Smooth muscle cell (in vitro differentiated cells): ENCODE measurements around the gene HLA-A. TPM values are rescaled to one million over a fixed set of nuclear protein-coding genes. Genes with fewer than 3 reads are reported as not detected.
"Not testable (repeated sequence)": the region's sequence is repeated elsewhere in the genome, so short reads cannot be mapped to it uniquely, and the experiment has no call there.

Experiments
- DNase-seq: peaks from one replicate; lab custom pipeline; 2025; ENCODE audit not compliant: unreplicated experiment; lab: John Stamatoyannopoulos, UW
- H2AFZ ChIP-seq: fragments of 200-600 bp; sonication (generic); 2 replicates; pipeline ENCODE4 v1.6.0; 2016; ENCODE audit warnings: antibody characterized with exemption, low read depth, mild to moderate bottlenecking
- H3F3A ChIP-seq: fragments of 200-600 bp; sonication (generic); 2 replicates; pipeline ENCODE4 v1.6.0; 2017; ENCODE audit warnings: antibody characterized with exemption, low read depth
- H3K27ac ChIP-seq: fragments of 200-600 bp; sonication (generic); 2 replicates; pipeline ENCODE4 v1.5.1; 2016; ENCODE audit warnings: low read depth, mild to moderate bottlenecking
- H3K27me3 ChIP-seq: fragments of 200-600 bp; sonication (generic); 2 replicates; pipeline ENCODE4 v1.6.1; 2016; ENCODE audit warnings: low read depth, mild to moderate bottlenecking
- H3K36me3 ChIP-seq: fragments of 200-600 bp; sonication (generic); 2 replicates; pipeline ENCODE4 v1.5.1; 2016; ENCODE audit warnings: low read depth
- H3K4me1 ChIP-seq: fragments of 200-600 bp; sonication (generic); 2 replicates; pipeline ENCODE4 v1.5.1; 2016; ENCODE audit warnings: low read depth
- H3K4me2 ChIP-seq: fragments of 200-600 bp; sonication (generic); 2 replicates; pipeline ENCODE4 v1.6.0; 2016; ENCODE audit warnings: mild to moderate bottlenecking
- H3K4me3 ChIP-seq: fragments of 200-600 bp; sonication (generic); 2 replicates; pipeline ENCODE4 v1.5.1; 2016; ENCODE audit warnings: mild to moderate bottlenecking
- H3K79me2 ChIP-seq: fragments of 200-600 bp; sonication (generic); 2 replicates; pipeline ENCODE4 v1.6.0; 2016; ENCODE audit warnings: low read depth, mild to moderate bottlenecking
- H3K9ac ChIP-seq: fragments of 200-600 bp; sonication (generic); 2 replicates; pipeline ENCODE4 v1.6.0; 2016; ENCODE audit warnings: low read depth
- H3K9me3 ChIP-seq: fragments of 200-600 bp; sonication (generic); replicated peaks from 2 replicates; pipeline ENCODE4 v1.5.1; 2016; ENCODE audit warnings: low read depth
- H4K20me1 ChIP-seq: fragments of 200-600 bp; sonication (generic); 2 replicates; pipeline ENCODE4 v1.6.0; 2016; ENCODE audit warnings: low read depth
- CTCF ChIP-seq: fragments of 200-600 bp; sonication (generic); IDR thresholded peaks from 2 replicates; pipeline ENCODE4 v1.5.1; 2017; ENCODE audit warnings: borderline replicate concordance, mild to moderate bottlenecking, antibody characterized with exemption; ENCODE audit not compliant: insufficient read depth, poor library complexity, severe bottlenecking
- WGBS: methylation state at CpG from one replicate; pipeline ENCODE4 v1.1.7; 2016; ENCODE audit warnings: low lambda C conversion rate; 5-methylcytosine and 5-hydroxymethylcytosine counted together
- polyA plus RNA-seq: library from polyadenylated mRNA; unstranded; fragments of >200 nt; fragmentation: Nextera tagmentation; extraction: Ambion mirVana; gene quantifications from 2 replicates; pipeline ENCODE4 v1.2.1, GENCODE V29; 2016
- total RNA-seq: library from RNA; depleted of rRNA; stranded (reverse); fragments of >200 nt; gene quantifications from 2 replicates; pipeline ENCODE4 v1.2.3, GENCODE V29; 2014

HLA-A gene
- total and polyA plus RNA-seq, 2 experiments from 2014 or later, result 287 to 558 TPM

DNA sequence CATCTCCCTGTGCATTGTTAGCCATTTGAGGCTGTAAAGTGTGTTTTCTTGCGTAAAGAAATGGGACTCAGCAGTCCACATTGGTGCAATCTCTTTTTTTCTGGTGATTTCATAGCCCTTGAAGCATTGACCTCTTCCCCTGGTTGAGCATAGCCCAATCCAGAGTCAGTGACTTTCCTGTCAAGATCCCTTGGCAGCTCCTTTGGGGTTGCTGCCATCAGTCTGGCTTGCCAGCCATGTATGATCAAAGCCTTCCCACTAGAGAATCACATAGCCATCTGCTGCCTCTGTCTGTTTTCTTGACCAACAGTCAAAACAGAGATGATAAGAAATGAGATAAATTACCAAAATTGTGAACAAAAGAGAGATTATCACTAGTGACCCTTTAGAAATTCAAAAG, 19.6 kb downstream of the HLA-A start:
- Histone ChIP-seq H3K4me3 (no peak overlapping the region), H3K4me1 (peaks cover 28% of the 10 kb centered on the region), H3F3A (peaks cover 16% of the 10 kb centered on the region), H3K36me3 (no peaks in the 10 kb centered on the region), H4K20me1 (no peaks in the 10 kb centered on the region), H2AFZ (no peak overlapping the region), H3K4me2 (no peak overlapping the region), H3K9me3 (no peaks in the 10 kb centered on the region), H3K27me3 (no peaks in the 10 kb centered on the region), H3K27ac (no peak overlapping the region), H3K9ac (no peak overlapping the region), H3K79me2 (no peaks in the 10 kb centered on the region)
- DNase-seq, result no peak
- TF ChIP-seq CTCF, result no peak
- 100% methylated on average over 1 of the region's 1 CpG for WGBS

GRCh38 chr6:29963697-29964096, 21.4 kb downstream of the HLA-A start:
- H3K4me3 ChIP-seq, H4K20me1 ChIP-seq, DNase-seq, H3K36me3 ChIP-seq, H3K9me3 ChIP-seq, H3K79me2 ChIP-seq, H3K4me2 ChIP-seq, H3K9ac ChIP-seq, H3K27ac ChIP-seq, H3K27me3 ChIP-seq, H2AFZ ChIP-seq: not testable (repeated sequence)
- Histone ChIP-seq H3K4me1 (peaks cover 36% of the 10 kb centered on the region), H3F3A (peaks cover 16% of the 10 kb centered on the region)
- WGBS, result 93% methylated on average over 2 of the region's 2 CpGs

- no peaks in the 10 kb centered on the region for H3K79me2 ChIP-seq
- H4K20me1 ChIP-seq, result no peaks in the 10 kb centered on the region
- H3K4me1 ChIP-seq, result peaks cover 36% of the 10 kb centered on the region
- H2AFZ ChIP-seq, result peak overlapping the region; percentile 41
- no peak for TF ChIP-seq CTCF
- peak overlapping the region; percentile 82 for H3K27ac ChIP-seq
- no peaks in the 10 kb centered on the region for H3K36me3 ChIP-seq
- peaks cover 16% of the 10 kb centered on the region for H3F3A ChIP-seq
- WGBS, result 4% methylated on average over 3 of the region's 3 CpGs
- no peak for DNase-seq
- no peaks in the 10 kb centered on the region for H3K27me3 ChIP-seq
- peak overlapping the region; percentile 32 for H3K4me3 ChIP-seq
- H3K9me3 ChIP-seq, result no peaks in the 10 kb centered on the region
- H3K4me2 ChIP-seq, result peak overlapping the region; percentile 85
- peak overlapping the region; percentile 12 for H3K9ac ChIP-seq
Measured at GRCh38 chr6:29964518-29964886, 22.2 kb downstream of the HLA-A start.

DNA sequence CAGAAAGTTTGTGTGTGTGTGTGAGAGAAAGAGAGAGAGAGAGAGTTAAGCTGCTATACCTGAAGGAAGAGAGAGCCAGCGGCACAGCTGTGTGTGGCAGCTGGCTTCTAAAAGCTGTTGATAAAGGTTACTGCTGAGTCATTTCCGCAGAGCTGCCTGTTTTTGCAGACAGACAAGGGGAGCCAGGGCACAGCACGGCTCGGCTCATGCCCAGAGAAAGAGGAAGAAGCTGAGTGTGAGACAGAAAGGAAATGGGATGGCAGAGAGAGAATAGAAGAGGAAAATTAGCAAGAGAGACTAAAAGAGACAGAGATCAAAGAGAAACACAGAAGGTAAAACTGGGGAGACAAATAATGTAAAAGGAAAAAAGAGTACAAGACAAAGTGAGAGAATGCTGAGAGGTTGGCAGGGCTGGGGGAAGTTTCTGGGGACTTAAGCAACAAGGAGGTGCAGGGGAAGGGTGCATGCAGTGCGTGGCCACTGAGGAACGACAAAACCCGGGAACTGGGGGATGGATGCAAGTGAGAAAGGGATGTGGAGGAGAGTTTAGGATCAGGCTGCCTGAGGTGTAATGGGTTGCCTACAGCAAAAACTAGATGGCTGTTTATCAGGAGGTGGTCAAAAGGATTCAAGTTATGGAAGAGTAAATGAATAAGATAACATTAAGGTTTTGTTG, 22.7 kb downstream of the HLA-A start:
- 3% methylated on average over 7 of the region's 7 CpGs for WGBS
- peak overlapping the region; percentile 32 for H3K4me3 ChIP-seq
- H3K79me2 ChIP-seq, result no peaks in the 10 kb centered on the region
- H3K27ac ChIP-seq, result peak overlapping the region; percentile 82
- peak overlapping the region; percentile 85 for H3K4me2 ChIP-seq
- peaks cover 36% of the 10 kb centered on the region for H3K4me1 ChIP-seq
- no peaks in the 10 kb centered on the region for H3K27me3 ChIP-seq
- H4K20me1 ChIP-seq, result no peaks in the 10 kb centered on the region
- peak overlapping the region; percentile 41 for H2AFZ ChIP-seq
- no peaks in the 10 kb centered on the region for H3K9me3 ChIP-seq
- DNase-seq, result no peak
- H3K36me3 ChIP-seq, result no peaks in the 10 kb centered on the region
- H3F3A ChIP-seq, result peaks cover 16% of the 10 kb centered on the region
- H3K9ac ChIP-seq, result peak overlapping the region; percentile 13
- no peak for TF ChIP-seq CTCF
